ENCODE results near the gene CAMKK1. TPM values are rescaled to one million over a fixed set of nuclear protein-coding genes. Genes with fewer than 3 reads are reported as not detected.

Gene CAMKK1
- total and polyA plus RNA-seq, 2 donors (not counting 1 experiment from before 2014, with no cell fraction given) = 4.5 to 35.9 TPM

DNA sequence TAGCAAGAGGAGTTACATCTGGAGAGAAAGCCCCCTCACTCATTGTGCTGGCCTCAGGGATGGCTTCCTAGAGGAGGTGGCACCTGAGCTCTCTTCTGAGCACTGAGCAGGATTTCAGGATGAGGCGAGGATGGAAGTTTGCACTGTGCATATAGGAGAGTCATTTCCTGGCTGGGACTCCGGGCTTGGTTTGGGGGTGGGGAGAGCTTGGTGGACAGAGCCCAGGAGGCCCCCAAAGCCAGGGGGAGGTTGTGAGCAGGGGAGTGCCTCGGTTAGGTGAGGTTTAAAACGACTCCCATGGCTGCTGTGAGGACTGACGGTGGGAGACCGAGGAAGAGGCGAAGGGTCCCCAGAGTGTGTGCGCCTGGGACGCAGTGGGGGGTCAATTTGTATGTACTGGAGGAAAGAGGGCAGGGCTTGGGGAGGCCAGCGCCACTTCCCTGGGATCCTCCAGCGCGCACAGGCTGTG lies 1.2 kb downstream of the CAMKK1 start:
- intact Hi-C loops (cut with micrococcal nuclease) = loop anchor here (1.0 to 2.0 kb wide), 3 partner anchors 20 to 49 kb away; no protein-coding TSS in a partner anchor
- CTCF ChIA-PET = interaction anchor here (1.6 to 2.6 kb wide), 2 partner anchors 20 to 22 kb away, joined by 4 to 11 read pairs; no protein-coding TSS in a partner anchor
- Mint-ChIP-seq H3K4me1 (peaks cover 52% of the 10 kb centered on the region), H3K4me3 (peak overlapping the region; percentile 93), H3K27me3 (no peaks in the 10 kb centered on the region), H3K9me3 (ENCODE audit: insufficient read depth) (no peaks in the 10 kb centered on the region), H3K27ac (peak overlapping the region; percentile 89)
- Histone ChIP-seq H3K9me3 (ENCODE audit: control extremely low read depth in 1 of 3, control insufficient read depth in 2 of 3, insufficient read depth in 1 of 3, low read length in 2 of 3) (no peaks in the 10 kb centered on the region), H3K79me2 (ENCODE audit: control insufficient read depth, insufficient read depth, low read length) (peaks cover 15% of the 10 kb centered on the region), H3K36me3 (replicated peaks in 1 of 2; ENCODE audit: control extremely low read depth in 1 of 2, control insufficient read depth in 1 of 2, extremely low read depth in 1 of 2, insufficient read depth in 2 of 2, low read length in 1 of 2) (no peaks in the 10 kb centered on the region), H3K4me1 (ENCODE audit: control insufficient read depth in 2 of 2, insufficient read depth in 2 of 2, low read length in 2 of 2) (peaks cover 35 to 57% of the 10 kb centered on the region in 2 donors), H3K27ac (ENCODE audit: low read length in 2 of 2) (no peak overlapping the region), H3K4me3 (ENCODE audit: control extremely low read depth in 1 of 5, extremely low read depth in 1 of 5, insufficient read depth in 1 of 5, low read depth in 2 of 5, low read length in 4 of 5) (peak overlapping the region in 4 of 5 experiments; percentile 45 to 75 (median 67)), H3K4me2 (replicated peaks; ENCODE audit: low read depth, low read length, poor library complexity, severe bottlenecking) (peak overlapping the region; percentile 100), H4K20me1 (ENCODE audit: control insufficient read depth, insufficient read depth, low read length, poor library complexity, severe bottlenecking) (no peaks in the 10 kb centered on the region), H2AFZ (ENCODE audit: insufficient read depth, low read depth, low read length, poor library complexity, severe bottlenecking) (peak overlapping the region; percentile 78), H3K9ac (ENCODE audit: low read length) (peak overlapping the region; percentile 77), H3K27me3 (replicated peaks in 1 of 4; ENCODE audit: control extremely low read depth in 1 of 4, control insufficient read depth in 3 of 4, insufficient read depth in 4 of 4, low read length in 3 of 4) (no peaks in the 10 kb centered on the region)
- 82% methylated on average over 9 of the region's 12 CpGs for WGBS (ENCODE audit: insufficient coverage)
- TF ChIP-seq EZH2 (IDR thresholded peaks at IDR 0.05; ENCODE audit: borderline replicate concordance, insufficient read depth, low read depth, low read length, poor library complexity, severe bottlenecking) = no peak
- TF ChIP-seq, protein P1, sequence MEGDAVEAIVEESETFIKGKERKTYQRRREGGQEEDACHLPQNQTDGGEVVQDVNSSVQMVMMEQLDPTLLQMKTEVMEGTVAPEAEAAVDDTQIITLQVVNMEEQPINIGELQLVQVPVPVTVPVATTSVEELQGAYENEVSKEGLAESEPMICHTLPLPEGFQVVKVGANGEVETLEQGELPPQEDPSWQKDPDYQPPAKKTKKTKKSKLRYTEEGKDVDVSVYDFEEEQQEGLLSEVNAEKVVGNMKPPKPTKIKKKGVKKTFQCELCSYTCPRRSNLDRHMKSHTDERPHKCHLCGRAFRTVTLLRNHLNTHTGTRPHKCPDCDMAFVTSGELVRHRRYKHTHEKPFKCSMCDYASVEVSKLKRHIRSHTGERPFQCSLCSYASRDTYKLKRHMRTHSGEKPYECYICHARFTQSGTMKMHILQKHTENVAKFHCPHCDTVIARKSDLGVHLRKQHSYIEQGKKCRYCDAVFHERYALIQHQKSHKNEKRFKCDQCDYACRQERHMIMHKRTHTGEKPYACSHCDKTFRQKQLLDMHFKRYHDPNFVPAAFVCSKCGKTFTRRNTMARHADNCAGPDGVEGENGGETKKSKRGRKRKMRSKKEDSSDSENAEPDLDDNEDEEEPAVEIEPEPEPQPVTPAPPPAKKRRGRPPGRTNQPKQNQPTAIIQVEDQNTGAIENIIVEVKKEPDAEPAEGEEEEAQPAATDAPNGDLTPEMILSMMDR (IDR thresholded peaks at IDR 0.05) = no peak
- ATAC-seq (ENCODE audit: low read depth) = no peak
- POLR2A ChIA-PET = interaction anchor here (1.8 to 2.1 kb wide), 2 partner anchors 13 to 22 kb away, joined by 4 to 12 read pairs; no protein-coding TSS in a partner anchor
- no peak for DNase-seq

DNA sequence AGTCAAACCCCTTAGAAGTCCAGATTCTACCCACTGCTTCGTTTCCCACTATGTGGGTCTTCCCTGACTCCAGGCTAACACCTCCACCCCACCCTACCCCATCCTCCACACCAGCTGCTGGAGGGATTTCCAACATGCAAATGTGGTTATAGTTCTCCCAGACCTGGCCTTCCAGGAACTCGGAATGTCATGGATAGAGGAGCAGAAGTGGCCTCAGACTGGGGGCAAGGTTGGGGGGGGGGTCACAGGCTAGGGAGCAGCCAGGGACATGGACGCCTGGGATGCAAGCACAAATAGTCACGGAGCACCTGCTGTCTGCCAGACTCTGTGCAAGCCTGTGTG lies 2.0 kb downstream of the CAMKK1 start:
- WGBS (ENCODE audit: insufficient coverage) = 69% methylated on average over 2 of the region's 4 CpGs
- Histone ChIP-seq H2AFZ (ENCODE audit: insufficient read depth, low read depth, low read length, poor library complexity, severe bottlenecking) (no peak overlapping the region), H3K4me2 (replicated peaks; ENCODE audit: low read depth, low read length, poor library complexity, severe bottlenecking) (no peak overlapping the region), H3K27me3 (replicated peaks in 1 of 4; ENCODE audit: control extremely low read depth in 1 of 4, control insufficient read depth in 3 of 4, insufficient read depth in 4 of 4, low read length in 3 of 4) (no peaks in the 10 kb centered on the region), H4K20me1 (ENCODE audit: control insufficient read depth, insufficient read depth, low read length, poor library complexity, severe bottlenecking) (no peaks in the 10 kb centered on the region), H3K36me3 (replicated peaks in 1 of 2; ENCODE audit: control extremely low read depth in 1 of 2, control insufficient read depth in 1 of 2, extremely low read depth in 1 of 2, insufficient read depth in 2 of 2, low read length in 1 of 2) (no peaks in the 10 kb centered on the region), H3K79me2 (ENCODE audit: control insufficient read depth, insufficient read depth, low read length) (peaks cover 15% of the 10 kb centered on the region), H3K27ac (ENCODE audit: low read length in 2 of 2) (no peak overlapping the region), H3K9me3 (ENCODE audit: control extremely low read depth in 1 of 3, control insufficient read depth in 2 of 3, insufficient read depth in 1 of 3, low read length in 2 of 3) (no peaks in the 10 kb centered on the region), H3K4me1 (ENCODE audit: control insufficient read depth in 2 of 2, insufficient read depth in 2 of 2, low read length in 2 of 2) (peaks cover 39 to 62% of the 10 kb centered on the region in 2 donors), H3K9ac (ENCODE audit: low read length) (no peak overlapping the region), H3K4me3 (ENCODE audit: control extremely low read depth in 1 of 5, extremely low read depth in 1 of 5, insufficient read depth in 1 of 5, low read depth in 2 of 5, low read length in 4 of 5) (no peak overlapping the region)
- no peak for ATAC-seq (ENCODE audit: low read depth)
- TF ChIP-seq EZH2 (IDR thresholded peaks at IDR 0.05; ENCODE audit: borderline replicate concordance, insufficient read depth, low read depth, low read length, poor library complexity, severe bottlenecking) = no peak
- TF ChIP-seq, protein P1 (IDR thresholded peaks at IDR 0.05) = no peak
- Mint-ChIP-seq H3K9me3 (ENCODE audit: insufficient read depth) (no peaks in the 10 kb centered on the region), H3K4me1 (peaks cover 57% of the 10 kb centered on the region), H3K27me3 (no peaks in the 10 kb centered on the region), H3K27ac (peak overlapping the region; percentile 65), H3K4me3 (peak overlapping the region; percentile 93)
- intact Hi-C loops (cut with micrococcal nuclease) = no loop called here
- no peak for DNase-seq
- CTCF ChIA-PET = interaction anchor here (0.6 to 2.6 kb wide), 4 partner anchors 21 to 57 kb away, joined by 3 to 11 read pairs (median 4); no protein-coding TSS in a partner anchor
- POLR2A ChIA-PET = interaction anchor here (1.2 to 2.1 kb wide), 3 partner anchors 14 to 22 kb away, joined by 4 to 12 read pairs (median 4); no protein-coding TSS in a partner anchor

All from B cell (primary cell).